Measurements from ENCODE around the gene CDHR4. TPM values are rescaled to one million over a fixed set of nuclear protein-coding genes. Genes with fewer than 3 reads are reported as not detected.
A peak's percentile ranks its signal among the peaks of the same experiment; 100 is the strongest.
"Not testable (repeated sequence)": the region's sequence is repeated elsewhere in the genome, so short reads cannot be mapped to it uniquely, and the experiment has no call there.

The CDHR4 gene
- total RNA-seq, 1 experiment from 2014 or later = not detected

- DNase-seq (ENCODE audit: low read depth) = no peak
These were observed 18.1 kb downstream of the CDHR4 start for GRCh38 chr3:49781415-49782199.

GRCh38 chr3:49780975-49781365, 18.7 kb downstream of the CDHR4 start:
- DNase-seq (ENCODE audit: low read depth) = not testable (repeated sequence)

- DNase-seq (ENCODE audit: low read depth) = no peak
These were observed 19.3 kb downstream of the CDHR4 start for GRCh38 chr3:49780080-49780974.

GRCh38 chr3:49779358-49780079, 20.2 kb downstream of the CDHR4 start:
- no peak for DNase-seq (ENCODE audit: low read depth)

GRCh38 chr3:49776101-49776500, 23.6 kb downstream of the CDHR4 start:
- DNase-seq (ENCODE audit: low read depth) = not testable (repeated sequence)

- DNase-seq (ENCODE audit: low read depth) = no peak
These were observed 24.1 kb downstream of the CDHR4 start for GRCh38 chr3:49775538-49775937.

GRCh38 chr3:49772703-49773102, 27.0 kb downstream of the CDHR4 start:
- DNase-seq (ENCODE audit: low read depth) = no peak

- DNase-seq (ENCODE audit: low read depth) = no peak
These were observed 28.2 kb downstream of the CDHR4 start for GRCh38 chr3:49771340-49771938.

- no peak for DNase-seq (ENCODE audit: low read depth)
These were observed 29.7 kb downstream of the CDHR4 start for GRCh38 chr3:49769926-49770325.

- DNase-seq (ENCODE audit: low read depth) = no peak
These were observed 30.3 kb downstream of the CDHR4 start for GRCh38 chr3:49769286-49769915.

- DNase-seq (ENCODE audit: low read depth) = no peak
These were observed 35.7 kb downstream of the CDHR4 start for GRCh38 chr3:49763981-49764380.

GRCh38 chr3:49761661-49762060, 38.0 kb downstream of the CDHR4 start:
- DNase-seq (ENCODE audit: low read depth) = no peak

- no peak for DNase-seq (ENCODE audit: low read depth)
These were observed 40.4 kb downstream of the CDHR4 start for GRCh38 chr3:49759226-49759625.

GRCh38 chr3:49757197-49757596, 42.5 kb downstream of the CDHR4 start:
- DNase-seq (ENCODE audit: low read depth) = no peak

- no peak for DNase-seq (ENCODE audit: low read depth)
These were observed 43.6 kb downstream of the CDHR4 start for GRCh38 chr3:49756036-49756435.

- DNase-seq (ENCODE audit: low read depth) = no peak
These were observed 45.1 kb downstream of the CDHR4 start for GRCh38 chr3:49754536-49754935.

GRCh38 chr3:49751501-49751900, 48.2 kb downstream of the CDHR4 start:
- no peak for DNase-seq (ENCODE audit: low read depth)

- DNase-seq (ENCODE audit: low read depth) = no peak
These were observed 49.6 kb downstream of the CDHR4 start for GRCh38 chr3:49750056-49750455.

GRCh38 chr3:49748874-49749273, 50.8 kb downstream of the CDHR4 start:
- not testable (repeated sequence) for DNase-seq (ENCODE audit: low read depth)

GRCh38 chr3:49747792-49748480, 51.7 kb downstream of the CDHR4 start:
- peak; percentile 66 for DNase-seq (ENCODE audit: low read depth)

GRCh38 chr3:49745986-49746385, 53.7 kb downstream of the CDHR4 start:
- peak; percentile 63 for DNase-seq (ENCODE audit: low read depth)

Measured in RPMI7951 (cell line).